Activated CD8-positive, alpha-beta memory T cell treated with anti-CD3 and anti-CD28 coated beads for 36 hours (primary cell): ENCODE results near the gene NOP14. TPM values are rescaled to one million over a fixed set of nuclear protein-coding genes. Genes with fewer than 3 reads are reported as not detected.

Experiments
- CTCF ChIA-PET: fragments of 350-600 bp; sonication (Branson Sonifier 250); formaldehyde crosslinking; loops from one replicate; lab custom pipeline; 2021; ENCODE audit warnings: antibody characterized with exemption; lab: Charles Lee
- POLR2A ChIA-PET: fragments of 350-600 bp; sonication (Branson Sonifier 250); formaldehyde crosslinking; loops from one replicate; lab custom pipeline; 2021; ENCODE audit warnings: antibody characterized with exemption; lab: Charles Lee
- total RNA-seq, 2 experiments: library from RNA; stranded (reverse); gene quantifications; one replicate each; pipeline ENCODE4 v1.2.3, GENCODE V29; 2021

Gene NOP14
- total RNA-seq, 2 experiments from 2014 or later, result 143 TPM

- ChIA-PET CTCF (interaction anchor here (0.8 to 3.2 kb wide), 3 partner anchors 11 to 29 kb away, joined by 4 to 18 read pairs (median 9); no protein-coding TSS in a partner anchor), POLR2A (no interaction called here)
Observed at GRCh38 chr4:2964706-2965258, 1.6 kb upstream of the NOP14 start.

DNA sequence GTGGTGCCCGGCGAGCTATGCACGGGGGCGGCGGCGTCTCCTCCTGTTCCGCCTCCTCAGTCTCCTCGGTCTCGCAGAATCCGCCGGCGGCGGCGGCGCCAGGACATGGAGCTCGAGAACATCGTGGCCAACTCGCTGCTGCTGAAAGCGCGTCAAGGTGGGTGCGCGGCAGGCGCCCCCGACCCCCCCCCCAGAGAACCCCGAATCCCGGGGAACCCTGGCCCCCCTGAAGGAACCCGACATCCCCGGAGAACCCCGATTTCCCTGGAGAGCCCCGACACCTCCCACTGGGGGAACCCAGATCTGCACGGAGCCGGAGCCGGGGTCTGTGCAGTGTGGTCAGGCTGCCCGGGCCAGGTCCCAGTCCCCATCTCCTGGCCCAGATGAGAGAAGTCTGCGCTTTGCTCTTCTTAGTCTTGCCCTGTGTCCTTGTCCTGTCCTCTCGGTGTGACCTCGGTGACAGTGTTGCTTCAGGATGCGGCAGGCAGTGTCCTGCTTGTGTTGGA, 813 bp upstream of the NOP14 start:
- ChIA-PET POLR2A (interaction anchor here (0.8 to 3.8 kb wide), 5 partner anchors 10 to 218 kb away, joined by 3 to 34 read pairs (median 6); no protein-coding TSS in a partner anchor), CTCF (interaction anchor here (0.6 to 3.2 kb wide), 6 partner anchors 10 to 90 kb away, joined by 3 to 18 read pairs (median 7); no protein-coding TSS in a partner anchor)

DNA sequence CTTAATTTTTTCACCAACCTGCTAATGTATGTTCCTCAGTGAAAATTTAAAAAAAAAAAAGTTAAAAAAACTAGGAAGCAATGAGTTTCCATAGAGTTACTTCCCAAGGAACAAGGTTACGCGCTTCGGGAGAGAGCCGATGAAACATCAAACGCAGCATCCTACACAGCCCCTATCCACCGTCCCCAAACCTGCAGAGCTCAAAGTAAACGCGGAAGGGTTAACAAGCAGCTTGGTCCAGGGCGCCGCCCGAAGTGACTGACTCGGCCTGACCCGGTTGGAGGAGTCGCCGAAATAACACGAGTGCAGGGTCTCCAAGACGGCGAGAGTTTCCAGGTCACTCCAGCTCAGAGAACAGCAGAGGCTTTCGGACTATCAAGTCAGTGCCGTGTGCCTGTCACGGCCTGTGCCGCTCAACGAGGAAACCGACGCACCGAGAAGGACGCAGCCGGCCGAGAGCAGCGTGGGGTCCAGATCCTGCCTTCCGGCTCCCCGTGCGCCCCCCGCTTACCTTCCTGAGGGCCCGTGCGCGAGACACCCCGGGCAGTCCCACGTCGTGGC, 512 bp downstream of the NOP14 start:
- POLR2A ChIA-PET, result interaction anchor here (0.6 to 3.8 kb wide), 9 partner anchors 9 to 493 kb away, joined by 3 to 34 read pairs (median 3); partner anchors contain the start of gene RNF4
- CTCF ChIA-PET, result interaction anchor here (0.7 to 3.2 kb wide), 10 partner anchors 8 to 199 kb away, joined by 3 to 18 read pairs (median 3); no protein-coding TSS in a partner anchor

DNA sequence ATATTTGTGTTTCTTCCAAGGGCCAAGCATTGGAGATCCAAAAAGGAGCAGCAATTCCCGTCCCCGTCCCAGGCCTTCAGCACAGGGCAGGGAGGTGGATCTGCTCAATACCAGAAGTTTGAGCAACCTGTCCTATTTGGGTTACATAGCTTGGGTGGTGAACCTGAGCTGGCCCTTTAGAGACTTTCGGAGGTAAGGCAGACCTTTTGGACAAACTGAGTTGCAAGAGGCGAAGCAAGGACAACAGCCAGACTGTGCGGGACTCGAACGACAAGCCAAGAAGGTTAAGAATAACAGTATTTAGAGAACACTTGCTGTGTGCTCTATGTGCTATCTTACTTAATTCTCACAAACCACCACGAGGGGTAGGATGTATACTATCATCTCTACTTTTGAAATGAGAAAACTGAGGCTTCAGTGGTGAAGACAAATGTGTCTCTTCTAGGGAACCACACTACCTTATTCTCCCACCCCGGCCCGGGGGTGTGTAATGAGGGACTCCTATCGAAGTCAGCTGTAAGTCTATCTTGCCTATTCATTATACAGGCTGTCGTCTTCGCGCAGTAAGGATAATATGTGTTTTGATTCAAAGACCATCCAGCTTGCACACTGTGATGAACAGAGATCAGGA, 1.3 kb downstream of the NOP14 start:
- CTCF ChIA-PET, result interaction anchor here (0.7 to 3.2 kb wide), 8 partner anchors 8 to 198 kb away, joined by 3 to 18 read pairs (median 3); no protein-coding TSS in a partner anchor
- POLR2A ChIA-PET, result interaction anchor here (0.6 to 3.8 kb wide), 6 partner anchors 8 to 492 kb away, joined by 3 to 34 read pairs (median 4); partner anchors contain the start of gene RNF4

DNA sequence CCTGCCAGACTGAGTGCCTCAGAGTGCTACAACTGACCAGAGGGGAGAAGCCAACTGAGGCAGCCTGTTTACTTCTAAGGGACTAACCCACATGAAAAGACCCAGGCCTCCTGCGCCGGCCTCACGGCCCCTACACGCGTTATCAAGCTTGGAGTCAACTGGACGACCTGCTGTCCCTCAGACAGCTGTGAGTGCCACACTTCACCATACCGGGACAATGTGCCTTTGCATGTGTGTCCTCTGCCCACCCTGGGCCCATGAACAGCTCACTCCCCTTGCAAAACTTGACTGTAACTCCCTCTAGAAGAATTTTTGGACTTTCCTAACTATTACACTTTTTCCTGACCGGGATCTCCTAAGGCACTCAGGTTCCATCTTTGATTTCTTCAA, 1.8 kb downstream of the NOP14 start:
- ChIA-PET CTCF (interaction anchor here (0.6 to 3.2 kb wide), 2 partner anchors 25 kb away, joined by 4 to 18 read pairs; no protein-coding TSS in a partner anchor), POLR2A (interaction anchor here (3.8 kb wide), 1 partner anchor 26 kb away, joined by 34 read pairs; no protein-coding TSS in a partner anchor)

GRCh38 chr4:2960450-2960849, 2.8 kb downstream of the NOP14 start:
- ChIA-PET CTCF (interaction anchor here (0.7 to 1.2 kb wide), 2 partner anchors 13 kb away, joined by 3 to 4 read pairs; no protein-coding TSS in a partner anchor), POLR2A (interaction anchor here (0.6 to 0.9 kb wide), 2 partner anchors 25 to 119 kb away, joined by 3 to 7 read pairs; no protein-coding TSS in a partner anchor)

DNA sequence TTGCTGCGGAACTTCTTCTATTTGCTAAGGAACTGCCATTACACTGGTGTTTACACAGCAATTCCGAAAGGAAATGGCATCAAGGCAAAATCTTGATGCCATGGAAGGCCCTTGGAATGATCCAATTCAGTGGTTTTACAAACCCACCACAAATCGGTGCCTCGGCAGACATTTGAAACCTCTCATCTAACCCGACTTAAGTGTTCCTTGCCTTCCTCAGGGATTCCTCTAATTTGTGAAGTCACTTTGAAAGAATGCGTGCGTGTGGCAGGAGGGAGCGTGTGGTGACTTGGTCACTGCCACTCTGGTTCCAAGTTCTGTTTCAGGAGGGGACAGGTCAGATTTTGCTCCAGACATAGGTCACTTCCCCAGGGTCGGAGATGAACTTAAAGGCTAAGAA, 4.8 kb downstream of the NOP14 start:
- ChIA-PET POLR2A (no interaction called here), CTCF (no interaction called here)

- CTCF ChIA-PET, result interaction anchor here (1.2 to 4.8 kb wide), 4 partner anchors 8 to 192 kb away, joined by 4 to 37 read pairs (median 8); partner anchors contain the start of genes GRK4 and NOP14
- POLR2A ChIA-PET, result interaction anchor here (0.7 to 2.3 kb wide), 2 partner anchors 19 to 20 kb away, joined by 3 to 47 read pairs; no protein-coding TSS in a partner anchor
Observed at GRCh38 chr4:2955186-2956044, 7.8 kb downstream of the NOP14 start.

GRCh38 chr4:2954358-2955185, 8.6 kb downstream of the NOP14 start:
- CTCF ChIA-PET, result interaction anchor here (0.6 to 4.8 kb wide), 14 partner anchors 8 to 156 kb away, joined by 3 to 37 read pairs (median 4); partner anchors contain the start of genes GRK4 and NOP14
- POLR2A ChIA-PET, result interaction anchor here (0.6 to 2.3 kb wide), 10 partner anchors 8 to 241 kb away, joined by 3 to 47 read pairs (median 4); partner anchors contain the start of genes GRK4 and NOP14

DNA sequence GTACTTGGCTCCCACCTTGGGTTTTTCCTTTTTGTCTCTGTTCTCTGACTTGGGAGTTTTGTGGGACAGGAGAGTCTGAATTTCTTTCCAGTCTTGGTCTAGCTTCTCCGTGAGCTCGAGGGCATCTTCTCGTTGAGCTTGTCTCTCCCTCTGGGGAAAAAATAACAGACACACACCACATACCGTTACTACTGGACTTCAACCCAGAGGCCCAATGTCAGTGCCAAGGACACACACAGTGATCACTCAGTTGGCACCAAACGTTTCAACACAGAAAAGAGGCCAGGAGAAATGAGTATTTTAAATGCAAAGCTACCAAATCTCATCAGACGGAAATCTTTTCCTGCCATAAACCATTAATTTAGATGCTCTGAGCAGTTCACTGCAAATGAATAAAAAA, 9.7 kb downstream of the NOP14 start:
- ChIA-PET POLR2A (interaction anchor here (0.9 to 2.3 kb wide), 7 partner anchors 8 to 208 kb away, joined by 3 to 47 read pairs (median 6); partner anchors contain the start of genes GRK4 and NOP14), CTCF (interaction anchor here (1.1 to 4.8 kb wide), 6 partner anchors 9 to 115 kb away, joined by 3 to 37 read pairs (median 7); no protein-coding TSS in a partner anchor)

DNA sequence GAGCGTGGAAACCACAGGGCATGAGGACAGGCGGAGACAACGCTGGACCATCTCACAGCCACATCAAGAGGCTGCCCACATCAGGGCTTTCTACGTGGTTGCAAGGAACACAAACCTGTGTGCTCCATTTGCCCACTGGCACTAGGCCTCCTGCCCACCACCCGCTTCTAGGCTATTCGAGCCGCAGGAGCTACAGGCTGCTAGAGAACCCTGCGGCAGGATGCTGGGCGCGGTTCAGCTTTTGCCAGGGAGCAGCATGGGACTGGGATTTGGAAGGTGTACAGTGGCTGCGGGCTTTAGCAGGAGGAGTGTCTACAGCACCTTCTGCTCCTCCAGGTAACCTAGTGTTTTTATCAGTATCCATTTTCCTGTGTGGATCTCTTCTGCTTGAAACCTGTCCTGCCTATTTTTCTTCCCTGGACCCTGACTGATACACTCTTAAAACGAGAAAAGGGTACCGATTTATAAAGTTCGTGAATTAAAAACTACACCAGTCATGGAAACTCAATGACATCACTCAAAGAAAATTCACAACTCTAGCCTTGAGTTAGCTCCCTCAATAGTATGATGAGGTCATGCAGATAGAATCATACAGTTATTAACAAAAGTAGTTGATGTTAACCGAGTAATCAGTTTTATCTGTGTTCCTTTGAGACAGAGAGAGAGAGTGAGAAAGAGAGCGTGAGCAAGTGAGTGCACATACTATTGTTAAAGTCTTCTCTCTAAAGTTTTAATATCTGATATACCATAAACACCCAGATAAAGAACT, 12.8 kb downstream of the NOP14 start:
- CTCF ChIA-PET, result interaction anchor here (1.8 kb wide), 1 partner anchor 14 kb away, joined by 6 read pairs; no protein-coding TSS in a partner anchor
- POLR2A ChIA-PET, result no interaction called here

DNA sequence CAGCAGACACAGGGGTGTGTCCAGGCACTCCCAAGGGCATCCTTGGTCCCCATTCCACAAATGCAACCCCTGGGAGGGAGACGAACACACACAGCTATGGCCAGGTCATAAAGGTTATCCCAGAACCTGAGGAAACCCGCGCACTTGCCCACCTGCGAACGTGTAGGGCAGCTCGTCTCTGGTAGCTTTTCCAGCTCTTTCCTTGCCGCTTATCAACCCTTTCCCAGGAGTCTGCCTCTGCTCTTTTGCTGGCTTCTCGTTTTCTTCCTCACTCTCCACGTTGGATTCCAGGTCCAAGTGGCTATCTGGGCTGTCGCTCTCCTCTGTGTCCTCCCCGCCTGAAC, 13.5 kb downstream of the NOP14 start:
- CTCF ChIA-PET, result no interaction called here
- POLR2A ChIA-PET, result no interaction called here

GRCh38 chr4:2948895-2949781, 14.1 kb downstream of the NOP14 start:
- ChIA-PET POLR2A (interaction anchor here (0.9 kb wide), 1 partner anchor 12 kb away, joined by 4 read pairs; no protein-coding TSS in a partner anchor), CTCF (interaction anchor here (1.3 kb wide), 1 partner anchor 13 kb away, joined by 3 read pairs; no protein-coding TSS in a partner anchor)

GRCh38 chr4:2947926-2948325, 15.3 kb downstream of the NOP14 start:
- ChIA-PET CTCF (interaction anchor here (0.7 to 1.5 kb wide), 5 partner anchors 9 to 184 kb away, joined by 3 to 4 read pairs (median 3); no protein-coding TSS in a partner anchor), POLR2A (interaction anchor here (0.9 kb wide), 1 partner anchor 10 kb away, joined by 4 read pairs; no protein-coding TSS in a partner anchor)
